ENCODE measurements around the gene ANKRD13A. TPM values are rescaled to one million over a fixed set of nuclear protein-coding genes. Genes with fewer than 3 reads are reported as not detected.

The ANKRD13A gene
- total and polyA plus RNA-seq, 2 of the 8 experiments (the other 6 are each of a cell fraction or from before 2014, with no cell fraction given): 16.8 to 21.4 TPM

- Histone ChIP-seq H3K56ac (replicated peaks; ENCODE audit: insufficient read length, low read depth, low read length) (no peak overlapping the region), H4K91ac (replicated peaks; ENCODE audit: insufficient read length, low read length) (no peak overlapping the region), H3K27me3 (replicated peaks in 1 of 4; ENCODE audit: control insufficient read depth in 3 of 4, extremely low read depth in 1 of 4, insufficient read depth in 3 of 4, low read length in 3 of 4) (no peaks in the 10 kb centered on the region), H3K4ac (replicated peaks; ENCODE audit: insufficient read length, low read depth, low read length) (no peak overlapping the region), H2AFZ (ENCODE audit: low read length) (no peak overlapping the region), H2BK15ac (ENCODE audit: low read length) (no peak overlapping the region), H3K9me3 (ENCODE audit: insufficient read depth in 2 of 2, low read depth in 1 of 2, low read length in 1 of 2) (no peaks in the 10 kb centered on the region), H3K4me1 (replicated peaks in 1 of 4; ENCODE audit: control insufficient read depth in 3 of 4, insufficient read depth in 4 of 4, low read length in 3 of 4) (peaks cover 0 to 7% (median 5%) of the 10 kb centered on the region in 4 experiments; a peak in 3 of 7 replicates), H4K5ac (ENCODE audit: insufficient read length, low read depth, low read length) (no peak overlapping the region), H2AK5ac (ENCODE audit: low read depth, low read length) (no peak overlapping the region), H3K79me1 (ENCODE audit: low read depth, low read length) (no peaks in the 10 kb centered on the region), H2BK5ac (ENCODE audit: low read depth, low read length) (no peak overlapping the region), H3K27ac (ENCODE audit: low read depth, low read length) (no peak overlapping the region), H3K18ac (ENCODE audit: extremely low read depth, low read length) (no peak overlapping the region), H3K36me3 (ENCODE audit: control insufficient read depth in 2 of 4, insufficient read depth in 4 of 4, low read length in 3 of 4) (no peaks in the 10 kb centered on the region; a peak in 1 of 8 replicates), H2BK20ac (ENCODE audit: low read length) (no peak overlapping the region), H3K4me2 (ENCODE audit: insufficient read depth in 1 of 2, low read depth in 2 of 2, low read length in 2 of 2) (no peak overlapping the region), H3K23ac (ENCODE audit: insufficient read length) (no peak overlapping the region), H3K14ac (ENCODE audit: insufficient read length) (no peak overlapping the region), H4K20me1 (replicated peaks in 1 of 2; ENCODE audit: control insufficient read depth in 1 of 2, insufficient read depth in 2 of 2, low read length in 2 of 2) (no peaks in the 10 kb centered on the region), H3K4me3 (ENCODE audit: extremely low read depth in 1 of 4, insufficient read depth in 2 of 4, low read depth in 3 of 4, low read length in 4 of 4) (no peak overlapping the region), H4K8ac (ENCODE audit: extremely low read depth, insufficient read depth, low read length) (no peak overlapping the region), H2BK12ac (ENCODE audit: low read depth, low read length) (no peak overlapping the region), H3K23me2 (ENCODE audit: low read depth, low read length) (no peaks in the 10 kb centered on the region), H3K9ac (replicated peaks in 1 of 4; ENCODE audit: extremely low read depth in 1 of 4, low read depth in 3 of 4, low read length in 3 of 4) (no peak overlapping the region), H2BK120ac (replicated peaks; ENCODE audit: low read depth, low read length) (no peak overlapping the region), H3K79me2 (ENCODE audit: control insufficient read depth in 1 of 2, insufficient read depth in 2 of 2, low read length in 2 of 2) (no peaks in the 10 kb centered on the region)
- no peak for FAIRE-seq
- no peak for DNase-seq (ENCODE audit: low read depth in 1 of 2, low spot score in 2 of 2)
- POLR2A ChIA-PET (ENCODE audit: partially characterized antibody): interaction anchor here (1.2 kb wide), 1 partner anchor 11 kb away, joined by 5 read pairs; no protein-coding TSS in a partner anchor
- WGBS, 2 experiments (ENCODE audit: extremely low coverage in 1 of 2, insufficient coverage in 1 of 2, insufficient read length in 1 of 2, insufficient replicate concordance in 2 of 2, low coverage in 1 of 2, low lambda C conversion rate in 2 of 2, missing lambda C conversion rate in 1 of 2): 90% methylated on average over 2 of the region's 2 CpGs; no CpG with 5 or more reads in 1 of the 2 experiments
- CTCF ChIA-PET (ENCODE audit: partially characterized antibody): interaction anchor here (1.0 to 1.6 kb wide), 5 partner anchors 10 to 157 kb away, joined by 3 to 6 read pairs (median 4); no protein-coding TSS in a partner anchor
These were observed 24.8 kb downstream of the ANKRD13A start for GRCh38 chr12:110024051-110024450.

All from H1 (cell line).